IPS-18a (cell line): ENCODE measurements around the gene TNIK.
A peak's percentile ranks its signal among the peaks of the same experiment; 100 is the strongest.

Experiments
- H3K27ac ChIP-seq: one replicate; pipeline ENCODE4 v1.5.1; 2013; ENCODE audit warnings: low read length
- H3K27me3 ChIP-seq: one replicate; pipeline ENCODE4 v1.6.1; 2013; ENCODE audit warnings: mild to moderate bottlenecking, low read length; ENCODE audit not compliant: control insufficient read depth, insufficient read depth
- H3K36me3 ChIP-seq: one replicate; pipeline ENCODE4 v1.6.1; 2013; ENCODE audit warnings: low read depth, low read length; ENCODE audit not compliant: control insufficient read depth
- H3K4me1 ChIP-seq: one replicate; pipeline ENCODE4 v1.6.1; 2013; ENCODE audit warnings: low read depth, low read length; ENCODE audit not compliant: control insufficient read depth
- H3K4me3 ChIP-seq: one replicate; pipeline ENCODE4 v1.5.1; 2013; ENCODE audit warnings: low read length
- H3K9ac ChIP-seq: one replicate; pipeline ENCODE4 v1.6.1; 2013; ENCODE audit warnings: mild to moderate bottlenecking, low read length, moderate library complexity
- H3K9me3 ChIP-seq: one replicate; pipeline ENCODE4 v1.6.1; 2013; ENCODE audit warnings: low read depth, low read length; ENCODE audit not compliant: control insufficient read depth

The TNIK gene

DNA sequence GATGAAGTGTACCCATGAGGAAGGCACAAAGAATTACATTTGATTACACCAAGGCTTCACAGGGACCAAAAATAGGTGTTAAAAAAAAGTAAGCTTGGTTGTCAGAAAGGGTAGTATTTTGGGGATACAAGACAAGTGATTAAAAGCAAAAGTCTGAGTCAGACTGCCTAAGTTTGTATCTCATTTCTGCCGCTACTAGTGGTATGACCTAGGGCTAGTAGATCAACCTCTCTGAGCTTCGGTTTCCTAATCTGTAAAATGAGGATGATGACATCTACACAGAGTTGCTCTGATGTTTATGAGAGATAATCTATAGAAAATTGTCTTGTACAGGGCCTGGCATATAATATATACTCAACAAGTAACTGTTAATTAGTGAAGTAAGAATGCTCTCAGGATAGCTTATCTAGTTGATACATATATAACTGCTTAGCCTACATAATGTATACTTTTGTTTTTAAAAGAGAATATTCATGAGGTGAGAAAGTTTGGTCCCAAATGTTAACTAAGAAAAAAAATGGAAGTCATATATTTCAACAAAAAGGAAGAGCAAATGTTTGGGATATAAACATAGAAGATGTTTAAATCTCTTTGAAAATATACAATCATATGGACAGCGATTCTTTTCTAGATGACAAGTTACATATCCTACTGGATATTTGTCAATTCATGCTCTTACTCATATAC is 270.7 kb downstream of the TNIK start:
- H3K27me3 ChIP-seq, result no peaks in the 10 kb centered on the region
- H3K4me1 ChIP-seq, result peaks cover 13% of the 10 kb centered on the region
- no peak overlapping the region for H3K4me3 ChIP-seq
- H3K9ac ChIP-seq, result no peak overlapping the region
- H3K36me3 ChIP-seq, result no peaks in the 10 kb centered on the region
- no peaks in the 10 kb centered on the region for H3K9me3 ChIP-seq
- no peak overlapping the region for H3K27ac ChIP-seq

DNA sequence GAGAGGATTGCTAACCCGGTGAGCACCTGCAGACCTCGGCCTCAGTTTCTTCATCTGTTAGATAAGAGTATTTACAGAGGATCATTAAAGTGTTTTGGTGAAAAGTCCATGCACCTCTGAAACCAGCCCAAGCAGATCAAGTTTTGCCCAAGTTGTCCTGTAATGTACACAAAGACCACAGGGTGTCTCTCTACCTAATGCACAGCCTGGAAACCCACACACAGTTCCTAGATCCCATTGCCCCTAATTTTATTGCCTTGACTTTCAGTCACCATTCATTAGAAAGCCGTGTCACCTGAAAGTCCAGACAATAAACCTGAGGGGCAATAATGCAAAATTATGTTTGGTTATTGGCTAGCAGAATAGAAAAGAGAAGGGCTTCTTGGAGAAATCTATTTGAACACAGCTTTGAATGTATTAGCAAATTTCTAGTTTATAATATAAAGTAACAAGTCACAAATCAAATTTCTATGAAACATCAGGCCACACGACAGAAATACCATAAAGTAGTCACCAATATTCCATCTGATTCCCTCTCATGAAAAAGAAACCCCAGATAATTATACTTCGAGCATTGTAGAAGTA is 272.4 kb downstream of the TNIK start:
- H3K27me3 ChIP-seq, result no peaks in the 10 kb centered on the region
- H3K27ac ChIP-seq, result no peak overlapping the region
- H3K9ac ChIP-seq, result no peak overlapping the region
- peaks cover 13% of the 10 kb centered on the region for H3K4me1 ChIP-seq
- H3K36me3 ChIP-seq, result no peaks in the 10 kb centered on the region
- H3K9me3 ChIP-seq, result no peaks in the 10 kb centered on the region
- no peak overlapping the region for H3K4me3 ChIP-seq

DNA sequence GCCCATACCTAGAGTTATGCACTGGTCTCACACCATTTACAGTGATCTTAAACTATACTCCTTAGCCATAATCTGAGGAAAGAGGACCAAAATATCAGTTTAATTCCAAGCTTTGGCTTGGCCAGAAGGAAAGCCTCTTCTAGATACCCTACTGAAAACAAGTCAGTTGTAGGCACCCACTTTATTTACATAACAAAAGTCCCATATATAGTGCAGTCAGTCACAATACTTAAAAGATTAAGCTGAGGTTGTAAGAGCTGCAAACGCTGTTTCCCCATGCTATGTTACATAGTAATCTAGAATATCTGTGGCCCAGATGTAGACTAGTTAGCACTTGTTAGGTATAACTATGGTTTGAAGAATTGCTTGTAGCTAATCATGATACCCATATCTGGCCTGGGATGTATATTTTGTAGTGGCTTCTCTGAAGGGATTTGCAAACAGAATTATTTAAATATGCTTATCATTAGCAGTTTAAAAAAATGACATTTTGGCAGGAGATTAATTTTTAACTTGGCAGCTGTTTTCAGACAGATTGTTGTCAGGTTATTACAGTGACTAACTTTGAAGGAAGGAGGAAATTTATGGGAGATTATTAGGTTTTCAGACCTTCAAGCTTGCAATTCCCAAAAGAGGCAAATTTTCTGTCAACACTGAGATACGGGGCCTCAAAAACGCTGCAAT is 273.2 kb downstream of the TNIK start:
- Histone ChIP-seq H3K9me3 (no peaks in the 10 kb centered on the region), H3K27ac (no peak overlapping the region), H3K27me3 (no peaks in the 10 kb centered on the region), H3K4me1 (peaks cover 13% of the 10 kb centered on the region), H3K36me3 (no peaks in the 10 kb centered on the region), H3K9ac (no peak overlapping the region), H3K4me3 (peak overlapping the region; percentile 26)

DNA sequence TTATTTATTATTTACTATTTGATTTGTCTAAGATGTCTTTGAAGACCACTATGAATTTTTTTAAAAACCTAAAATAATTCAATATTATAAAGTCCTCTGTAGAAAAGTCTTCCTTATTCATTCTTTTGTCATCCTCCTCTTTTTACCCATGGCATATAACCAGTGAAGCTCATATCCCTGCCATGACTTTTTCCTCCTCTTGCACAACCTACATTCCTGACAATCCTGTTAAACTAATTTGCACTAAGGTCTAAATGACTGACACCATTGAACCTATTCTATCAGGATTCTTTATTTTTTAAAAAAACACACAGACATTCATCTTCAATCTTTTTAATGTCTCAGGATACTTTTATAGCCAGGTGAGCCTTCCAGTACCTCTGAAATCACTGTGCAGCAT is 273.8 kb downstream of the TNIK start:
- Histone ChIP-seq H3K9me3 (no peaks in the 10 kb centered on the region), H3K4me1 (peaks cover 13% of the 10 kb centered on the region), H3K36me3 (no peaks in the 10 kb centered on the region), H3K27ac (no peak overlapping the region), H3K27me3 (no peaks in the 10 kb centered on the region), H3K9ac (no peak overlapping the region), H3K4me3 (peak overlapping the region; percentile 26)

DNA sequence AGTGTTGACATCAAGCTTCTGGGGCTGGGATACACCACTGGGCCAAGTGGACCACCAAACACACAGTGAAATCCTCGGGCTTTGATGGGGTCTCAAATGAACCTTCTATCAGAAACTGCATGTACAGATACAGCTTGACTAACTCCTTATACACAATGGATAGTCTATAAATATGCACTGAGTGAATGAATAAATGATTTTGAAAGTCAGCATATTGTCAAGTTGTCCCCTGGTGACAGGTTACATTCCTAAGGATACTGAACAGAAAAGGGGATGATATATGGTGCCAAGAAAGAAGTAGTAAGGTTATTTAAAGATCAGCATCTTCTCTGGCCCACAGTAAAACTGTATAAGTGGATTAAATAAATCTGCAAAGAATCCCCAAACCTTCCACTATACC is 274.2 kb downstream of the TNIK start:
- no peaks in the 10 kb centered on the region for H3K9me3 ChIP-seq
- H3K4me1 ChIP-seq, result peaks cover 13% of the 10 kb centered on the region
- H3K36me3 ChIP-seq, result no peaks in the 10 kb centered on the region
- H3K4me3 ChIP-seq, result no peak overlapping the region
- H3K9ac ChIP-seq, result no peak overlapping the region
- H3K27ac ChIP-seq, result no peak overlapping the region
- H3K27me3 ChIP-seq, result no peaks in the 10 kb centered on the region

DNA sequence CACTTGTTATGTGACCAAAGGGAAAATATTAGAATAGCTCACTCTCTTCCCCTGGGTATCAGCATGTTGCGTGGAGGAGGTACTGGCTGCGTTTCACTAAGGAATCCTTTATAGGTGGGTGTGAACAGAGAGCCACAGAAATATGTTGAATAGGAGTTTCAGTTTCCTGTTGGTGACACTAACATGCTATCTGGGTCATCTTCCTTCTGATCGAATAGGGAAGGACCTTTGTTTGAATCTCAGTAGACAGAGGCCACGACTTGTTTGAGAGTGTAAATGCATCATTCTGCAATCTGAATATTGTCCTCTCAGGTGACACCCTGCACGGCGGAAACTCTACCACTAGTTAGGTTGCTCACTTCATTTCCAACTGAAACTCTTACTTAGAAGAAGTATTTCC is 275.8 kb downstream of the TNIK start:
- H3K4me3 ChIP-seq, result no peak overlapping the region
- no peak overlapping the region for H3K9ac ChIP-seq
- no peak overlapping the region for H3K27ac ChIP-seq

DNA sequence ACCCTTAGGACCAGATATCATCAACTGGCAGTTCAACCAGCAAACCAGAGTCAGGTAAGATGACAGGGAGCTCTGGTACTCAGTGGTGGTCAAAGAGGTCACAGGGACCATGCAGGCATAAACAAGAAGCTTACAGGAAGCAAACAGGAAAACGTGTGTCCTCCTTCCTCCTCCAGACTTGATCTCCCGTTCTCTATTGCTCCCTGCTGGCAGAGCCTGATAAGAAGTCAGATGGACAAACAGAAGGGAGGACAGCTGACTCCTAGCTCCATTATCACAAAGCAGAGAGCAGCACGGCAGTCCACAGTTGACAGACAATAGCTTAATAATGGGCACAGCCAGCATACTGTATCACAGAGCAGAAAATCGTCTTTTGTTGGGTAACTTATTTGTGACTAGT is 277.2 kb downstream of the TNIK start:
- H3K4me1 ChIP-seq, result peaks cover 13% of the 10 kb centered on the region

More for the DNA sequence above, 275.8 kb downstream of the TNIK start:
- no peaks in the 10 kb centered on the region for H3K27me3 ChIP-seq
- no peaks in the 10 kb centered on the region for H3K36me3 ChIP-seq
- no peaks in the 10 kb centered on the region for H3K9me3 ChIP-seq
- peaks cover 13% of the 10 kb centered on the region for H3K4me1 ChIP-seq

DNA sequence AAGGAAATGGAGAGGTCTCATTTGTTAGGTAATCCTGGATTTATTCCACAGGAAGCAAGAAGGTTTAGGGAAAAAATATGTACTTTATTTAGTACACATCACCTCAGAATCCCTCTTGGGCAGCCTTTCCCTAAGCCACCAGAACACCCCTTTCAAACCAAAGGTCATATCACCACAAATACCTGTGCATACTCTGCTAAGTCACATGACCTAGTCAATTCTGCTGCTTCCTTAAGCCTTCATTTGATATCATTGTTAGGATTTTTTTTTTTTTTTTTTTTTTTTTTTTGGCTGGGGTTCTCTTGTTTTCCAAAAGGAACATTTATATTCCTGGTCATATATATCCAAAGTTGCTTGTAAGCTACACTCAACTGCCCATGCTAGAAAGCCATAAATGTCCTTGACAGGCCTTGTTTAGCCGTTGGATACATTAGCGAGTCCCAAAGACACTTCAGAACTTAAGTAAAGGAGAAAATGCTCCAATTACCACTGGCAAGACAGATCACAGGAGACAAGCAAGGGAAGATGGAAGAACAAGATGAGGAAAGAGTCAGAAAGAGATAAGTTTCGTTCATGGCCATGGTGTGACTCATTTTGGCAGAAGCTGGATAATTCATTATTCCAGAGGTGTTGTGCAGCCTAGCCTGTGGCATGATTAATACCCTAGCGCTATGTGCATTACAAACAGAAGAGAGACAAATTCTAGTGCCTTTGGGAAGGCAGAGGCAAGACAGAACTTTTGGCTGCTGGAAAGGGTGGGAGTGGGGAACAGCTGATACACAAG is 278.1 kb downstream of the TNIK start:
- Histone ChIP-seq H3K9me3 (no peaks in the 10 kb centered on the region), H3K4me3 (no peak overlapping the region), H3K9ac (no peak overlapping the region), H3K4me1 (peaks cover 7% of the 10 kb centered on the region), H3K27ac (no peak overlapping the region), H3K36me3 (no peaks in the 10 kb centered on the region), H3K27me3 (no peaks in the 10 kb centered on the region)

More for the DNA sequence above, 277.2 kb downstream of the TNIK start:
- no peak overlapping the region for H3K27ac ChIP-seq
- H3K4me3 ChIP-seq, result no peak overlapping the region
- H3K9me3 ChIP-seq, result no peaks in the 10 kb centered on the region
- H3K9ac ChIP-seq, result no peak overlapping the region
- no peaks in the 10 kb centered on the region for H3K27me3 ChIP-seq
- H3K36me3 ChIP-seq, result no peaks in the 10 kb centered on the region

DNA sequence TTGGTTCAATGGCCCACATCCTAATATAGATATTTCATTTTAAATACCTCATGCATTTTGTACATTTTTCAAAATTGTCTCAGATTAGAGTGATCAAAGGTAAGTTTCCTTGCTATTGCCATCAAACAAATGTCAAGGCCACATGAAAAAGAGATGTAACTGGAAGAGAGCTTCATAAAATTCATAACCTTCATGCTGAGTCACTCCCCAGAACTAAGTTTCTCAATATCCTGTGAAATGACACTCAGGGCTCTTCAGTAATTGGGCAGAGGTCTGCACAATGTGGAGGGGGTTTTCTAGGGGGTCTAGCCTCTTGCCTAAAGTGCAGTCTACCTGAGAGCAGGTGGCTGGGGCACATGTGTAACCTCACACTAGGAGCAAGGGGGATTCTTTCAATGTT is 281.5 kb downstream of the TNIK start:
- Histone ChIP-seq H3K4me3 (no peak overlapping the region), H3K36me3 (no peaks in the 10 kb centered on the region), H3K27me3 (no peaks in the 10 kb centered on the region), H3K27ac (no peak overlapping the region), H3K9me3 (no peaks in the 10 kb centered on the region), H3K9ac (no peak overlapping the region), H3K4me1 (no peaks in the 10 kb centered on the region)

DNA sequence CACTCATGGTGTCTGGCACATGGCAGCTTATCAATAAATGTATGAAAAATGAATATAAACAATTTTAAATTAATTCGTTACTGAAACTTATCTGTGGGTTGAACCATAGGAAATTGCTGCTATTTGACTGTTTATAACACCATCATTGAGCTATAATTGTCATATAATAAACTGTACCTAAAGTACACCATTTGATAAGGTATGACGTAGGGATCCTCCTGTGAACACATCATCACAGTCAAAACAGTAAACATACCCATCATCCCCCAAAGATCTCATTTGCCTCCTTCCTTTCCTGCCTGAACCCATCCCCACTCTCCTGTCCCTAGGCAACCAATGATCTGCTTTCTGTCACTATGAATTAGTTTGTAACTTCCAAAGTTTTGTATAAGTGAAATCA is 282.7 kb downstream of the TNIK start:
- H3K4me3 ChIP-seq, result no peak overlapping the region
- H3K36me3 ChIP-seq, result no peaks in the 10 kb centered on the region
- H3K9ac ChIP-seq, result no peak overlapping the region
- H3K4me1 ChIP-seq, result no peaks in the 10 kb centered on the region
- no peak overlapping the region for H3K27ac ChIP-seq
- no peaks in the 10 kb centered on the region for H3K9me3 ChIP-seq
- H3K27me3 ChIP-seq, result no peaks in the 10 kb centered on the region

DNA sequence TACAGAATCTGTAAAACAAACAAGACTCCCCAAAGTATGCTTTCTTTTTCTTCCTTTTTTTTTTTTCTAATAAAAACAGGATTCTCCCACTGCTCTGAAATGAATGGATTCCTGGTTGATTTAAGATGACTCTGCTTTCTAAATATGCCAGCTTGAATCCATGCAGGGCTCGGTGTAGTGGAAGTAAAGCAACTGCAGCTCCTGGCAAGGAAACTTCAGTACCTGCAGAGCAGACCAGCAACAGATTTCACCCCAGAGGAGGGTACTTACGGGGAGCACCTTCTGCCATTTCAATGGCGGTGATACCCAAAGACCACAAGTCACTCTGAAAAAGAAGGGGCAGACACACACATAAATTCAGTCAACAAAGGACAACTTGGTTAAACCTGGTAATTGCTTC is 283.1 kb downstream of the TNIK start:
- no peak overlapping the region for H3K27ac ChIP-seq
- no peaks in the 10 kb centered on the region for H3K9me3 ChIP-seq
- no peak overlapping the region for H3K4me3 ChIP-seq
- no peaks in the 10 kb centered on the region for H3K36me3 ChIP-seq
- no peak overlapping the region for H3K9ac ChIP-seq
- H3K27me3 ChIP-seq, result no peaks in the 10 kb centered on the region
- no peaks in the 10 kb centered on the region for H3K4me1 ChIP-seq
